Measurements from ENCODE around the gene IPO4.

DNA sequence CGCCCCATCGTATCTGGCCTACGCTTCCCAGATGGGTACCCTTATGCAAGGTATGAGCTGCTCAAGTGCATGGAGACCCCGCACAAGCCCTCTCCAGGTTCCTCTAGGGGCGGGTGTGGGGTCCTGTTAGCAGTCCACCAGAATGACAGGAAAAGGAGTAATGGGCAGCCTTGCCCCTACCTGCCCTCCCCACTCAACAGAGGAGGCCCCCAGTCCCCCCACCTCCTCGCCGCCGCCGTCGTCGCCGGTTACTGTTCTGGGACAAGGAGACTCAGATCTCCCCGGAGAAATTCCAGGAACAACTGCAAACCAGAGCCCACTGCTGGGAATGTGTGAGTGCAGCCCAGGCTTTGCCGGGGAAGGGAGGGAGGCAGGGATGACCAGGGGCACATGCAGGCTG lies 10.7 kb downstream of the IPO4 start:
- TF ChIP-seq, protein P1, sequence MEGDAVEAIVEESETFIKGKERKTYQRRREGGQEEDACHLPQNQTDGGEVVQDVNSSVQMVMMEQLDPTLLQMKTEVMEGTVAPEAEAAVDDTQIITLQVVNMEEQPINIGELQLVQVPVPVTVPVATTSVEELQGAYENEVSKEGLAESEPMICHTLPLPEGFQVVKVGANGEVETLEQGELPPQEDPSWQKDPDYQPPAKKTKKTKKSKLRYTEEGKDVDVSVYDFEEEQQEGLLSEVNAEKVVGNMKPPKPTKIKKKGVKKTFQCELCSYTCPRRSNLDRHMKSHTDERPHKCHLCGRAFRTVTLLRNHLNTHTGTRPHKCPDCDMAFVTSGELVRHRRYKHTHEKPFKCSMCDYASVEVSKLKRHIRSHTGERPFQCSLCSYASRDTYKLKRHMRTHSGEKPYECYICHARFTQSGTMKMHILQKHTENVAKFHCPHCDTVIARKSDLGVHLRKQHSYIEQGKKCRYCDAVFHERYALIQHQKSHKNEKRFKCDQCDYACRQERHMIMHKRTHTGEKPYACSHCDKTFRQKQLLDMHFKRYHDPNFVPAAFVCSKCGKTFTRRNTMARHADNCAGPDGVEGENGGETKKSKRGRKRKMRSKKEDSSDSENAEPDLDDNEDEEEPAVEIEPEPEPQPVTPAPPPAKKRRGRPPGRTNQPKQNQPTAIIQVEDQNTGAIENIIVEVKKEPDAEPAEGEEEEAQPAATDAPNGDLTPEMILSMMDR (IDR thresholded peaks at IDR 0.05 in 2 of 3, conservative IDR thresholded peaks at IDR 0.05 in 1 of 3; ENCODE audit: borderline replicate concordance in 1 of 3, insufficient read depth in 1 of 3, low read depth in 2 of 3, low read length in 2 of 3): no peak
- TF ChIP-seq FOSL1 (IDR thresholded peaks at IDR 0.05; ENCODE audit: low read depth) (no peak), POLR2A (IDR thresholded peaks at IDR 0.05; ENCODE audit: borderline replicate concordance, extremely low read depth, insufficient read depth, insufficient read length) (no peak), RAD21 (IDR thresholded peaks at IDR 0.05; ENCODE audit: low read depth) (no peak), YY1 (IDR thresholded peaks at IDR 0.05; ENCODE audit: extremely low read depth, insufficient replicate concordance, low read depth, low read length) (no peak), ZFX (IDR thresholded peaks at IDR 0.05) (no peak), ZNF274 (IDR thresholded peaks at IDR 0.05; ENCODE audit: low read depth, low read length) (no peak), SP1 (IDR thresholded peaks at IDR 0.05; ENCODE audit: low read depth) (no peak)
- TF ChIP-seq, protein P2, sequence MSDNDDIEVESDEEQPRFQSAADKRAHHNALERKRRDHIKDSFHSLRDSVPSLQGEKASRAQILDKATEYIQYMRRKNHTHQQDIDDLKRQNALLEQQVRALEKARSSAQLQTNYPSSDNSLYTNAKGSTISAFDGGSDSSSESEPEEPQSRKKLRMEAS (IDR thresholded peaks at IDR 0.05): no peak
- TF ChIP-seq, protein P3, sequence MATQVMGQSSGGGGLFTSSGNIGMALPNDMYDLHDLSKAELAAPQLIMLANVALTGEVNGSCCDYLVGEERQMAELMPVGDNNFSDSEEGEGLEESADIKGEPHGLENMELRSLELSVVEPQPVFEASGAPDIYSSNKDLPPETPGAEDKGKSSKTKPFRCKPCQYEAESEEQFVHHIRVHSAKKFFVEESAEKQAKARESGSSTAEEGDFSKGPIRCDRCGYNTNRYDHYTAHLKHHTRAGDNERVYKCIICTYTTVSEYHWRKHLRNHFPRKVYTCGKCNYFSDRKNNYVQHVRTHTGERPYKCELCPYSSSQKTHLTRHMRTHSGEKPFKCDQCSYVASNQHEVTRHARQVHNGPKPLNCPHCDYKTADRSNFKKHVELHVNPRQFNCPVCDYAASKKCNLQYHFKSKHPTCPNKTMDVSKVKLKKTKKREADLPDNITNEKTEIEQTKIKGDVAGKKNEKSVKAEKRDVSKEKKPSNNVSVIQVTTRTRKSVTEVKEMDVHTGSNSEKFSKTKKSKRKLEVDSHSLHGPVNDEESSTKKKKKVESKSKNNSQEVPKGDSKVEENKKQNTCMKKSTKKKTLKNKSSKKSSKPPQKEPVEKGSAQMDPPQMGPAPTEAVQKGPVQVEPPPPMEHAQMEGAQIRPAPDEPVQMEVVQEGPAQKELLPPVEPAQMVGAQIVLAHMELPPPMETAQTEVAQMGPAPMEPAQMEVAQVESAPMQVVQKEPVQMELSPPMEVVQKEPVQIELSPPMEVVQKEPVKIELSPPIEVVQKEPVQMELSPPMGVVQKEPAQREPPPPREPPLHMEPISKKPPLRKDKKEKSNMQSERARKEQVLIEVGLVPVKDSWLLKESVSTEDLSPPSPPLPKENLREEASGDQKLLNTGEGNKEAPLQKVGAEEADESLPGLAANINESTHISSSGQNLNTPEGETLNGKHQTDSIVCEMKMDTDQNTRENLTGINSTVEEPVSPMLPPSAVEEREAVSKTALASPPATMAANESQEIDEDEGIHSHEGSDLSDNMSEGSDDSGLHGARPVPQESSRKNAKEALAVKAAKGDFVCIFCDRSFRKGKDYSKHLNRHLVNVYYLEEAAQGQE (IDR thresholded peaks at IDR 0.05; ENCODE audit: low read depth): no peak
